IgD-negative memory B cell (primary cell): ENCODE results near the gene SPRR5. TPM values are rescaled to one million over a fixed set of nuclear protein-coding genes. Genes with fewer than 3 reads are reported as not detected.

ENCODE experiments used
- H3K27ac Mint-ChIP-seq, 3 donors: one replicate each; pipeline ENCODE4 v1.8.0; 2020 to 2022; ENCODE audit warnings: mild to moderate bottlenecking in 3 of 3, mixed read lengths in 3 of 3, moderate library complexity in 1 of 3
- H3K27me3 Mint-ChIP-seq: one replicate; pipeline ENCODE4 v1.8.0; 2021; ENCODE audit warnings: mixed read lengths
- H3K36me3 Mint-ChIP-seq: one replicate; pipeline ENCODE4 v1.8.0; 2020; ENCODE audit warnings: mild to moderate bottlenecking, mixed read lengths
- H3K4me1 Mint-ChIP-seq, 3 donors: one replicate each; pipeline ENCODE4 v1.8.0; 2020 to 2022; ENCODE audit warnings: mixed read lengths in 3 of 3, mild to moderate bottlenecking in 1 of 3
- H3K4me3 Mint-ChIP-seq, 4 donors: one replicate each; pipeline ENCODE4 v1.8.0; 2020 to 2022; ENCODE audit warnings: mild to moderate bottlenecking in 4 of 4, mixed read lengths in 4 of 4, moderate library complexity in 3 of 4
- H3K9me3 Mint-ChIP-seq, 3 donors: one replicate each; pipeline ENCODE4 v1.8.0; 2020 to 2021; ENCODE audit warnings: mixed read lengths in 3 of 3, mild to moderate bottlenecking in 1 of 3
- polyA plus RNA-seq: library from polyadenylated mRNA; unstranded; fragments of 300-500 nt; fragmentation: Illumina TruSeq; gene quantifications from one replicate; pipeline ENCODE4 v1.2.3, GENCODE V29; 2021

Gene SPRR5
- polyA plus RNA-seq, 1 donor from 2014 or later, result not detected

DNA sequence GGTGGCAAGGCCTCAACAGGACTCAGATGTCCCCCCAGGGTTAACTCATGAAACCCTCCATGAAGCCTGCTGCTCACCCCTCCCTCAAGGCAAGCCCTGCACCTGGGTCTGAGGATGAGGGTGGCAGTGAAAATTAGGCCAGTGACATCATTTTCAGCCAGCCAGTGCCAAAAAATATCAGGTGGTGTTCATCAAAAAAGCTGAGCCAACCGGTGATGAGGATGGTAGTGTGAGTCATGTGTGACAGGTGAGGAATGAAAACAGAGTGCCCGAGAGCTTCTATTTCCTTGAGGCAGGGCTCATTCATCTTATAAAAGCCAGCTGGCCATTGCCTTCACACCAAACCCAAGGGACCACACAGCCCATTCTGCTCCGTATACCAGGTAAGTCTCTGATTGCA is 36.7 kb downstream of the SPRR5 start, which contains the start of gene SPRR1A:
TSS of gene SPRR1A (plus strand) at position 339 of the 400 bp plus-strand sequence. CDS start 1,150 bp downstream, outside the sequence.
- H3K27ac Mint-ChIP-seq, result no peak within 1 kb of the TSS
- no peaks in the 10 kb centered on the region for H3K36me3 Mint-ChIP-seq
- no peaks in the 10 kb centered on the region for H3K4me1 Mint-ChIP-seq

GRCh38 chr1:152986578-152986977 is 39.6 kb downstream of the SPRR5 start:
- Mint-ChIP-seq H3K4me3 (no peak overlapping the region), H3K9me3 (peaks cover 0 to 5% (median 3%) of the 10 kb centered on the region in 3 donors), H3K27ac (no peak overlapping the region), H3K36me3 (no peaks in the 10 kb centered on the region), H3K4me1 (peaks cover 0 to 2% (median 0%) of the 10 kb centered on the region in 3 donors), H3K27me3 (peaks cover 13% of the 10 kb centered on the region)

More for the DNA sequence above, 36.7 kb downstream of the SPRR5 start, which contains the start of gene SPRR1A:
- Mint-ChIP-seq H3K9me3 (peaks cover 0 to 5% (median 3%) of the 10 kb centered on the region in 3 donors), H3K27me3 (peaks cover 18% of the 10 kb centered on the region), H3K4me3 (peak within 1 kb of the TSS in 1 of 4 donors; percentile 52)

DNA sequence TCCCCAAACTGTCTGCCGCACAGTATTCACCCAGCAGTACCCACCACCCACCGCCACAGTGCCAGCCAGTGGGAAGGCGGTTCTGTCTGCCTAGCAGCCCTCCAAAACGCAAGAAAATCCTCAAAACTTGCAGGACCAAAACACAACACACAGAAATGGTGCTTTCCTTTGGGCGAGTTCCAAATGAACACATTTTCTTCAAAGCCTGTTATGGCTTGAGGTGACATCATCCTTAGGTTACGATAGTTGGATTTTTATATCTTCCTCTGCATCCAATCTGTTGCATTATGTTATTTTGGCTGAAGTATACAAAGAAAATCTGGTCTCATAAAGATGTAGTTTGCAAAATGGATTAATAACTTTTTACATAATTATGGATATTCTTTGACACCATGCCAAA is 46.2 kb downstream of the SPRR5 start:
- Mint-ChIP-seq H3K4me3 (no peak overlapping the region), H3K27ac (no peak overlapping the region), H3K9me3 (peaks cover 0 to 7% (median 3%) of the 10 kb centered on the region in 3 donors), H3K4me1 (peaks cover 0 to 2% (median 0%) of the 10 kb centered on the region in 3 donors), H3K27me3 (peaks cover 5% of the 10 kb centered on the region), H3K36me3 (peaks cover 3% of the 10 kb centered on the region)

DNA sequence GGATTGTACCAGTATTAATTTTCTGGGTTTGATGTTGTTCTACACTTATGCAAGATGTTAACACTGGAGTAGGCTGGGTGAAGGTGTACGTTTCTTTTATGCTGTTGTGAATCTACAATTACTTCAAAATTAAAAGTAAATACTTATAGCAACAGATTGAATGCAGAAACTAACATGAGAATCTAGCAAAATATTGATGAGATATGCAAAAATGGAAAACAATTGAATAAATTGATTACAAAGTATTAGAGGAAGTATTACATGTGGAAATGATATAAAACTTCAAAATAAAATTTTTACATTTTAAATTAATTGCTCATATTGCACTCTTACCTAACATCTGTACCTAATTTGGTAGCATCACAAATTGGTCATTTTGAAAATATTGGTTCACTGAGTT is 48.8 kb downstream of the SPRR5 start:
- peaks cover 0 to 2% (median 0%) of the 10 kb centered on the region in 3 donors for H3K4me1 Mint-ChIP-seq
- peaks cover 3% of the 10 kb centered on the region for H3K36me3 Mint-ChIP-seq
- H3K4me3 Mint-ChIP-seq, result no peak overlapping the region
- no peak overlapping the region for H3K27ac Mint-ChIP-seq
- peaks cover 0 to 7% (median 3%) of the 10 kb centered on the region in 3 donors for H3K9me3 Mint-ChIP-seq
- H3K27me3 Mint-ChIP-seq, result peaks cover 9% of the 10 kb centered on the region

GRCh38 chr1:152996633-152997400 is 49.8 kb downstream of the SPRR5 start:
- Mint-ChIP-seq H3K27me3 (peaks cover 8% of the 10 kb centered on the region), H3K9me3 (peaks cover 0 to 7% (median 3%) of the 10 kb centered on the region in 3 donors), H3K36me3 (peaks cover 3% of the 10 kb centered on the region), H3K4me1 (no peaks in the 10 kb centered on the region), H3K4me3 (no peak overlapping the region), H3K27ac (no peak overlapping the region)

DNA sequence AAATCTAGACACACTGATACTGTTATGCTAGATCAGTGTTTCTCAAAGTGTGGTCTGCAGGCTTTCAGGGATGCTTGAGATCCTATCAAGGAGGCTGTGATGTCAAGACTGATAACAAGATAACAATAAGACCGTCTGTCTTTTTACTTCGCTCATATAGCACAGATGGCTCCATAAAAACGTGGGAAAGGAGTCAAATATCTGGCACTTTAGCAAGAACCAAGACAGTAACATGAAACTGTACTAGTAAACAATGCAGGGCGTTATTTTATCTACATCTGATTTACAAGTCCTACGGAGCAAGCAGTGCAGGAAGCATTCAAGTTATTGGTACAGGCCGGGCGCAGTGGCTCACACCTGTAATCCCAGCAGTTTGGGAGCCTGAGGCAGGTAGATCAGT is 50.9 kb downstream of the SPRR5 start:
- Mint-ChIP-seq H3K4me1 (no peaks in the 10 kb centered on the region), H3K9me3 (peaks cover 0 to 7% (median 3%) of the 10 kb centered on the region in 3 donors), H3K4me3 (no peak overlapping the region), H3K27ac (no peak overlapping the region), H3K36me3 (peaks cover 3% of the 10 kb centered on the region), H3K27me3 (peaks cover 11% of the 10 kb centered on the region)

DNA sequence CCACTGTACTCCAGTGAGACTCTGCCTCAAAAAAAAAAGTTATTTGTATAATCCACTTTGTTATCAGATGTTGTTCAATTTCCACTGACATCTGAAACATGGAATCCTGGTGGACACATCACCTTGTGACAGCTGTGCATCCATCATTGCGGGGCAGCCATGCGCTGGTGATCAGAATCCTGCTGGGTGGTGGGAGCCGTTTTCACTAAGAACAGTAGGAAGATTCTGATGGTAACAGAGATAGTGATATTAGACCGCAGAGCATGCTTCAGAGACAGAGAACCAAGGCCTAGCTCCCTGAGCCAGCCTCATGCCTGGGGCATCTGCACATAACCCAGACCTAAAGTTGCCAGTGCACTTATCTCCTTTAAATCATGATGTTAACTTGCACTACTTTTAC is 51.5 kb downstream of the SPRR5 start:
- Mint-ChIP-seq H3K4me3 (no peak overlapping the region), H3K9me3 (peaks cover 0 to 7% (median 3%) of the 10 kb centered on the region in 3 donors), H3K27me3 (peaks cover 11% of the 10 kb centered on the region), H3K36me3 (peaks cover 3% of the 10 kb centered on the region), H3K4me1 (no peaks in the 10 kb centered on the region), H3K27ac (no peak overlapping the region)

Other genes starting within 250 kb of the SPRR5 start
- not detected for gene LCE2A, start 248.9 kb upstream of the SPRR5 start, polyA plus RNA-seq
- gene LCE4A, start 239.0 kb upstream of the SPRR5 start, polyA plus RNA-seq, result not detected
- gene KPRP, start 189.2 kb upstream of the SPRR5 start, polyA plus RNA-seq, result not detected
- gene LCE1F, start 172.1 kb upstream of the SPRR5 start, polyA plus RNA-seq, result not detected
- gene LCE1E, start 160.9 kb upstream of the SPRR5 start, polyA plus RNA-seq, result not detected
- not detected for gene LCE1D, start 150.5 kb upstream of the SPRR5 start, polyA plus RNA-seq
- gene LCE1C, start 140.6 kb upstream of the SPRR5 start, polyA plus RNA-seq, result not detected
- gene LCE1B, start 135.2 kb upstream of the SPRR5 start, polyA plus RNA-seq, result not detected
- not detected for gene LCE1A, start 119.7 kb upstream of the SPRR5 start, polyA plus RNA-seq
- gene LCE6A, start 104.3 kb upstream of the SPRR5 start, polyA plus RNA-seq, result not detected
- gene LCE7A, start 87.2 kb upstream of the SPRR5 start, polyA plus RNA-seq, result not detected
- not detected for gene SMCP, start 68.9 kb upstream of the SPRR5 start, polyA plus RNA-seq
- gene IVL, start 38.7 kb upstream of the SPRR5 start, polyA plus RNA-seq, result not detected
- not detected for gene SPRR4, start 23.4 kb downstream of the SPRR5 start, polyA plus RNA-seq
- gene SPRR1A, start 36.9 kb downstream of the SPRR5 start, polyA plus RNA-seq, result not detected
- not detected for gene SPRR3, start 54.5 kb downstream of the SPRR5 start, polyA plus RNA-seq
- not detected for gene SPRR1B, start 84.0 kb downstream of the SPRR5 start, polyA plus RNA-seq
- gene SPRR2D, start 93.9 kb downstream of the SPRR5 start, polyA plus RNA-seq, result not detected
- gene SPRR2A, start 110.3 kb downstream of the SPRR5 start, polyA plus RNA-seq, result not detected
- not detected for gene SPRR2B, start 124.4 kb downstream of the SPRR5 start, polyA plus RNA-seq
- not detected for gene SPRR2E, start 147.3 kb downstream of the SPRR5 start, polyA plus RNA-seq
- not detected for gene SPRR2F, start 166.3 kb downstream of the SPRR5 start, polyA plus RNA-seq
- not detected for gene SPRR2G, start 203.7 kb downstream of the SPRR5 start, polyA plus RNA-seq